ENCODE results near the gene KRT5.

DNA sequence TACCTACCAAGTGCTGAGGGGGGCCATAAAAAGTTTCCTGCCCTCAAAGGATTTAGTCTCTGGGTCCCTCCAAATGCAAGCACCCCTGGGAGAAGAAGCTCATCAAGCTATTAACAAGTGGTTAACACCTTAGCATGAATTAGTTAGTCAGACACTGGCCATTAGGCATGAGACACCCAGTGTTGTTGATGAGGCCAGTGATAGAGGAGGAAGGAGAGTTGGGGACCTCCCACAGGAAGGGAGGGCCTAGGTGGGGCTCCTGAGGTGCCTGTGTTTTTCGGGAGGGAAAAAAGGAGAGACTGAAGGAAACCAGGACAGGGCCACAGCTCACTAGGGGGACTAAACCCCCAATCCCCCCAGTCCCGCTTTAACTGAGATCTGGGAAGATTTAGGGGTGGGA is 37.3 kb upstream of the KRT5 start:
- TF ChIP-seq, protein P1, sequence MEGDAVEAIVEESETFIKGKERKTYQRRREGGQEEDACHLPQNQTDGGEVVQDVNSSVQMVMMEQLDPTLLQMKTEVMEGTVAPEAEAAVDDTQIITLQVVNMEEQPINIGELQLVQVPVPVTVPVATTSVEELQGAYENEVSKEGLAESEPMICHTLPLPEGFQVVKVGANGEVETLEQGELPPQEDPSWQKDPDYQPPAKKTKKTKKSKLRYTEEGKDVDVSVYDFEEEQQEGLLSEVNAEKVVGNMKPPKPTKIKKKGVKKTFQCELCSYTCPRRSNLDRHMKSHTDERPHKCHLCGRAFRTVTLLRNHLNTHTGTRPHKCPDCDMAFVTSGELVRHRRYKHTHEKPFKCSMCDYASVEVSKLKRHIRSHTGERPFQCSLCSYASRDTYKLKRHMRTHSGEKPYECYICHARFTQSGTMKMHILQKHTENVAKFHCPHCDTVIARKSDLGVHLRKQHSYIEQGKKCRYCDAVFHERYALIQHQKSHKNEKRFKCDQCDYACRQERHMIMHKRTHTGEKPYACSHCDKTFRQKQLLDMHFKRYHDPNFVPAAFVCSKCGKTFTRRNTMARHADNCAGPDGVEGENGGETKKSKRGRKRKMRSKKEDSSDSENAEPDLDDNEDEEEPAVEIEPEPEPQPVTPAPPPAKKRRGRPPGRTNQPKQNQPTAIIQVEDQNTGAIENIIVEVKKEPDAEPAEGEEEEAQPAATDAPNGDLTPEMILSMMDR (conservative IDR thresholded peaks at IDR 0.05; ENCODE audit: low read length), result no peak
- TF ChIP-seq EZH2phosphoT487 (IDR thresholded peaks at IDR 0.05; ENCODE audit: borderline replicate concordance), result no peak

Measured in Loucy (cell line).